Fibroblast of villous mesenchyme (primary cell): ENCODE results near the gene SLC48A1. TPM values are rescaled to one million over a fixed set of nuclear protein-coding genes. Genes with fewer than 3 reads are reported as not detected.

Source experiments
- DNase-seq: peaks from one replicate; pipeline ENCODE4 v3.0.0-alpha.2; 2010; ENCODE audit warnings: low read depth
- H3K4me3 ChIP-seq: 2 replicates; pipeline ENCODE4 v1.5.1; 2011; ENCODE audit warnings: low read depth, mild to moderate bottlenecking, low read length
- total RNA-seq: library from RNA; depleted of rRNA; stranded (reverse); fragments of >200 nt; gene quantifications from 2 replicates; pipeline ENCODE4 v1.2.3, GENCODE V29; 2012
- TF ChIP-seq, protein P1 (sequence below): IDR thresholded peaks from 2 replicates; pipeline ENCODE4 v1.5.1; 2012; ENCODE audit warnings: low read depth, mild to moderate bottlenecking, low read length; ENCODE audit not compliant: insufficient read depth

SLC48A1 gene
- total RNA-seq, 1 donor: 19.4 TPM

DNA sequence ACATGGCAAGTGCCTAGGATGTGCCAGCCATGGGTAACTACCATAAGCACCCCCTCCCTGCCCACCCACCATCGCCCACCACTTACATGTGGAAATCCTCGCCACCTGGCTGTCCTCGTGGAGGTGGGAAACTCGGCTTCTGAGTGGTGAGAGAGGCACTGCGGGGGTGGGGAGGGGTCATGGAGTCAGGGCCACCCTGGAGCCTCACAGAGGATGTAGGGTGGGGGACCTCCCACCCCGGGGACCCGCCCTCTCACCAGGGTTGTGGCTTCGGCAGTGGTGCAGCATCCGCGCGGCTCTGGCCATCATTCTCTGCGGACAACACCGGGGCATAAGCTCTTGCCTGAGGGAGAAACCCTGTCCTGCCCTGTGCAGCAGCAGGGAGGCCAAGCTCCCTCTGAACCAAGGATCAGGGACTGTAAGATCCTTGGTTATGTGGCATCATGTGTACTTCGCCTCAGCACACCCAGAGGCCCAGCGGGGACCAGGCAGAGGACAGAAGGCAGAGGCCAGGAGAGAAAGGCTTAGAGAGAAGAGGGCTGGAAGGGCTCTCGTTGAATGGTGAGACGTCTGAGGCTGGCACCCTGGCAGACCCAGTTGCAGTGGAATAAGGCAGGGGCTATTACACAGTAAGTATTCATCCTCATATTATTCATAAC, 35.0 kb upstream of the SLC48A1 start:
- H3K4me3 ChIP-seq: no peak overlapping the region
- no peak for DNase-seq
- TF ChIP-seq, protein P1, sequence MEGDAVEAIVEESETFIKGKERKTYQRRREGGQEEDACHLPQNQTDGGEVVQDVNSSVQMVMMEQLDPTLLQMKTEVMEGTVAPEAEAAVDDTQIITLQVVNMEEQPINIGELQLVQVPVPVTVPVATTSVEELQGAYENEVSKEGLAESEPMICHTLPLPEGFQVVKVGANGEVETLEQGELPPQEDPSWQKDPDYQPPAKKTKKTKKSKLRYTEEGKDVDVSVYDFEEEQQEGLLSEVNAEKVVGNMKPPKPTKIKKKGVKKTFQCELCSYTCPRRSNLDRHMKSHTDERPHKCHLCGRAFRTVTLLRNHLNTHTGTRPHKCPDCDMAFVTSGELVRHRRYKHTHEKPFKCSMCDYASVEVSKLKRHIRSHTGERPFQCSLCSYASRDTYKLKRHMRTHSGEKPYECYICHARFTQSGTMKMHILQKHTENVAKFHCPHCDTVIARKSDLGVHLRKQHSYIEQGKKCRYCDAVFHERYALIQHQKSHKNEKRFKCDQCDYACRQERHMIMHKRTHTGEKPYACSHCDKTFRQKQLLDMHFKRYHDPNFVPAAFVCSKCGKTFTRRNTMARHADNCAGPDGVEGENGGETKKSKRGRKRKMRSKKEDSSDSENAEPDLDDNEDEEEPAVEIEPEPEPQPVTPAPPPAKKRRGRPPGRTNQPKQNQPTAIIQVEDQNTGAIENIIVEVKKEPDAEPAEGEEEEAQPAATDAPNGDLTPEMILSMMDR: no peak

DNA sequence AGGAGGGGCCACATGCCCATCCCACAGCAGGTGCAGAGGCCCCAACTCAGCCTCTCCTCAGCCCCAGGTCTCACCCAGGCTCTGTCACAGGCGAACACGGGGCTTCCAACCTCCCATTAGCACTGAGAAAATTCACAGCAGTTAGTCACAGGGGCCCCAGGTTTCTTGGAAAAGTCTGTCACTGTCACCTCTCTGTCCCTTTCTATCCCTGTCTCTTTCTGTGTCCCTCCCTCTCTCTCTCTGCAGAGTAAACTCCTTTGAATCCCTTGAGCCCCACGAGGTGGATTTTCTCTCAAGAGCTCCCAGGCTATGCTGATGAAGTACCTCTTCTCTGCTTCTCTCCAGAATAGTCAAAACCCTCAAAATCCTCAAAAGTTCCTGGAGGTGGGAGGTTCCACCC, 33.7 kb upstream of the SLC48A1 start:
- no peak overlapping the region for H3K4me3 ChIP-seq
- TF ChIP-seq, protein P1: no peak
- no peak for DNase-seq

DNA sequence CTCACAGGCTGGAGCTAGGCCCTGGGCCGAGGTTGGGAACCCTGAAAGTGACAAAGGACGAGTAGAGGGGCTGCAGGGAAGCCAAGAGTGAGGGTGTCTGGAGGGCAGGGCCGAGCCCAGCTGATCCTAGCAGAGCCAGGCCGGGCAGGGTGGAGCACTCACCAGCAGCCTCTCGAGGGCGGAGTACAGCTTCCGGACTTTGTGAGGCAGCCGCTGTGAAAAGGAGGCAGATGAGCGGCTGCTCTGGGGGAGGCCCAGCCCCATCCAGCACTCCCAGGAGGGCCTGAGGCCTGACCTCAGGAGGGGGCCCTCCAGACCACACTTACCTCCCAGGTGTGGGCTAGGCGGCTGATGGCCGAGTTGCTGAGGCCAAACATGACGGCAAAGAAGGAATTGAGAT, 33.1 kb upstream of the SLC48A1 start:
- H3K4me3 ChIP-seq: no peak overlapping the region
- TF ChIP-seq, protein P1: peak; percentile 3
- no peak for DNase-seq

DNA sequence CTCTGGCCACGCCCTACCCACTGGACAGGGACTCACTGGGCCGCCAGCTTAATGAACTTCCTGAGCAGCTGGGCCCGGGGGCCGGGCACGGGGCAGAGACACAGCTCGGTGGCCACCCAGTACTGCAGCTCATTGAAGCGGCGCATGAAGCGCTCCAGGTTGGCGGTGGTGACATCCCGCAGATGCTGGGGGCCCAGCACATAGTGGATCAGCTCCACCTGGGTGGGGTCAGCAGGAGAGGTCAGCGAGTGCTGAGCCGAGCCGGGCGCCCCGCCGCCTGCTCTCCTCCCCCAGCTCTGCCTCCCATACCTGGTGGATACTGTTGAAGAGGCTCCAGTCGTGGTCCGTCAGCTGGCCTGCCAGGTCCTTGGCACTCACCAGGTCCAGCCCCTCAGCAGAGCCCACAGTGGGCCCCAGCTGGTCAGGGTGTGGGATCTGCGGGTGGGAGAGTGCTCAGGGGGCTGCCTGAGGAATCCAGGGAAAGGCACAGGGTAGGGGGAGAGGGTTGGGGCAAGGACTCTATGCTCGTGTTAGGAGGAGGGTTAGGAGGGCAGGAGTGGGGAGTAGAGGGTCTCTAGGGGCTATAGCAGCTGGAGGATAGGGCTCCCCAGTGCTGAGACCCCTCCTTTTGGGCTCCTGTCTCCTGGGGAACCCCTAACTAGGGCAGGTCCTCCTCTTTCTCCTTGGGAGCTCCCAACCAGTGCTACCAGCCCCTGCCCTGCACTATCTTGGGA, 32.3 kb upstream of the SLC48A1 start:
- DNase-seq: no peak
- TF ChIP-seq, protein P1: no peak
- no peak overlapping the region for H3K4me3 ChIP-seq

DNA sequence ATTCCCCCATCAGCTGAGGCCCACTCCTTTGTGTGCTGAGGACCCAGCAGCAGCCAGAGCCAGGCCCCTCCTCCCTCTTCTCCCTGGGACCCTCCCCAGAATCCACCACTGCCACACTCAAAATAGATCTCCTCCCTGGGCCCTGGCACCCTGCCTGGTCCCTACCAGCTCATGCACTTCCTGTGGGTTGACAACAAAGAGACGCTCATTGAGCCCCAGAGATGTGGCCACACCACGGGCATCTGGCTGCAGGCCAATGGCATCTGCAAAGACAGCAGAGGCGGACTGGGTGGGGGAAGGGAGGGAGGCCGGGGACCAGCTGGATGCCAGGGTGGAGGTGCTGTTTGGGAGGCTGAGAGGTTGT, 31.7 kb upstream of the SLC48A1 start:
- no peak overlapping the region for H3K4me3 ChIP-seq
- TF ChIP-seq, protein P1: no peak
- DNase-seq: no peak

DNA sequence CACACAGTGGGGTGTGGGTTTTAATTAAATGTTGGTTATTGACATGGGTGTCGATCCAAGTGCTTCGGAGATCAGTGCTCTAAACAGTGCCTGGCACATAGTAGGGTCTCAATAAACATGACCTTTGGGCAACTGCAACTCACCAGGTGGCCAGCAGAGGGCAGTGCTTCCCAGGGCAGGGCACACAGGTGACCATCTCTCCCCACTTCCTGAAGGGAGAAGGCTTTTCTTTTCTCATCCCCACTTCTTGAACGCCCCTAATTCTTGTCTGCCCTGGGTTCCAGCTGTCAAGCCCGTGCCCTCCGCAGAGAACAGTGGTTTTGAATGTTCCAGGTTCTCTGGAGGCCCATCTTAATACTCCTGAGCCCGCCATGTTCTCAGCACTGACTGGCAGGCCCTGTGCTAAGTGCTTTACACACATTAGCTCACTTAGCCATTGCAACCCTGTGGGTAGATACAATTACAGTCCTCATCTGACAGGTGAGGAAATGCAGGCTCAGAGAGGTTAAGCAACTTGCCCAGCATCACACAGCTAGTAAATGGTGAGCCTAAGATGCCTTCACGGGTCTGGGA, 30.7 kb upstream of the SLC48A1 start:
- TF ChIP-seq, protein P1: peak; percentile 98

More for the DNA sequence above, 30.7 kb upstream of the SLC48A1 start:
- H3K4me3 ChIP-seq: no peak overlapping the region
- DNase-seq: peak; percentile 37
